ENCODE results near the gene NECTIN2. TPM values are rescaled to one million over a fixed set of nuclear protein-coding genes. Genes with fewer than 3 reads are reported as not detected.

Gene NECTIN2
- total RNA-seq, 4 donors from 2014 or later: 75.2 to 91.1 (median 82.4) TPM

- intact Hi-C loops (cut with DNase I; ENCODE audit: low total_unique reads): no loop called here
- no peak overlapping the region for H3K4me3 ChIP-seq (ENCODE audit: low read depth, poor library complexity, severe bottlenecking)
- TF ChIP-seq POLR2A (IDR thresholded peaks at IDR 0.05) (no peak), CTCF (IDR thresholded peaks at IDR 0.05) (no peak)
- 89 to 93% methylated on average over 2 of the region's 2 CpGs for WGBS, 2 donors
- no peak for DNase-seq (ENCODE audit: low spot score in 2 of 2)
These were observed 6.8 kb upstream of the NECTIN2 start for GRCh38 chr19:44839276-44839675.

- WGBS, 2 donors: 69 to 77% methylated on average over 7 of the region's 7 CpGs
- no peak overlapping the region for H3K4me3 ChIP-seq (ENCODE audit: low read depth, poor library complexity, severe bottlenecking)
- intact Hi-C loops (cut with DNase I; ENCODE audit: low total_unique reads): loop anchor here (10.0 kb wide), 1 partner anchor 46 kb away; no protein-coding TSS in a partner anchor
- DNase-seq (ENCODE audit: low spot score in 2 of 2): no peak
- no peak for TF ChIP-seq POLR2A (IDR thresholded peaks at IDR 0.05)
- TF ChIP-seq CTCF (IDR thresholded peaks at IDR 0.05): no peak
These were observed 5.3 kb upstream of the NECTIN2 start for GRCh38 chr19:44840811-44841210.

GRCh38 chr19:44841231-44841630 lies 4.9 kb upstream of the NECTIN2 start:
- no peak for DNase-seq (ENCODE audit: low spot score in 2 of 2)
- H3K4me3 ChIP-seq (ENCODE audit: low read depth, poor library complexity, severe bottlenecking): no peak overlapping the region
- WGBS, 2 donors: 44 to 54% methylated on average over 3 of the region's 3 CpGs
- intact Hi-C loops (cut with DNase I; ENCODE audit: low total_unique reads): loop anchor here (10.0 kb wide), 1 partner anchor 46 kb away; no protein-coding TSS in a partner anchor
- no peak for TF ChIP-seq CTCF (IDR thresholded peaks at IDR 0.05)
- TF ChIP-seq POLR2A (IDR thresholded peaks at IDR 0.05): no peak

GRCh38 chr19:44845286-44845611 lies 848 bp upstream of the NECTIN2 start:
- 5 to 8% methylated on average over 12 of the region's 12 CpGs for WGBS, 2 donors
- no peak overlapping the region for H3K4me3 ChIP-seq (ENCODE audit: low read depth, poor library complexity, severe bottlenecking)
- TF ChIP-seq CTCF (IDR thresholded peaks at IDR 0.05) (no peak), POLR2A (IDR thresholded peaks at IDR 0.05) (no peak)
- intact Hi-C loops (cut with DNase I; ENCODE audit: low total_unique reads): loop anchor here (10.0 kb wide), 1 partner anchor 50 kb away; no protein-coding TSS in a partner anchor
- peak in 1 of 2 donors; percentile 47 for DNase-seq (ENCODE audit: low spot score in 2 of 2)

GRCh38 chr19:44846455-44847143 lies 502 bp downstream of the NECTIN2 start:
- intact Hi-C loops (cut with DNase I; ENCODE audit: low total_unique reads): loop anchor here (10.0 kb wide), 1 partner anchor 52 kb away; no protein-coding TSS in a partner anchor
- TF ChIP-seq CTCF (IDR thresholded peaks at IDR 0.05): no peak
- no peak for TF ChIP-seq POLR2A (IDR thresholded peaks at IDR 0.05)
- peak overlapping the region; percentile 89 for H3K4me3 ChIP-seq (ENCODE audit: low read depth, poor library complexity, severe bottlenecking)
- peak; percentile 52 to 89 for DNase-seq (ENCODE audit: low spot score in 2 of 2)
- WGBS, 2 donors: 0 to 1% methylated on average over 19 to 47 of the region's 51 CpGs
